Dermis microvascular lymphatic vessel endothelial cell (primary cell): ENCODE results near the gene MAP3K20. TPM values are rescaled to one million over a fixed set of nuclear protein-coding genes. Genes with fewer than 3 reads are reported as not detected.
A peak's percentile ranks its signal among the peaks of the same experiment; 100 is the strongest.
"Not testable (repeated sequence)": the region's sequence is repeated elsewhere in the genome, so short reads cannot be mapped to it uniquely, and the experiment has no call there.

ENCODE experiments used
- DNase-seq, 2 donors: peaks; one replicate each; pipeline versions ENCODE4 v3.0.0 to v3.0.0-alpha.2; 2010; ENCODE audit warnings: low read depth in 2 of 2
- total RNA-seq: library from RNA; depleted of rRNA; stranded (reverse); fragments of >200 nt; gene quantifications from 2 replicates; pipeline ENCODE4 v1.2.1, GENCODE V29; 2014

The MAP3K20 gene
- total RNA-seq, 1 donor from 2014 or later: 27.2 TPM

DNA sequence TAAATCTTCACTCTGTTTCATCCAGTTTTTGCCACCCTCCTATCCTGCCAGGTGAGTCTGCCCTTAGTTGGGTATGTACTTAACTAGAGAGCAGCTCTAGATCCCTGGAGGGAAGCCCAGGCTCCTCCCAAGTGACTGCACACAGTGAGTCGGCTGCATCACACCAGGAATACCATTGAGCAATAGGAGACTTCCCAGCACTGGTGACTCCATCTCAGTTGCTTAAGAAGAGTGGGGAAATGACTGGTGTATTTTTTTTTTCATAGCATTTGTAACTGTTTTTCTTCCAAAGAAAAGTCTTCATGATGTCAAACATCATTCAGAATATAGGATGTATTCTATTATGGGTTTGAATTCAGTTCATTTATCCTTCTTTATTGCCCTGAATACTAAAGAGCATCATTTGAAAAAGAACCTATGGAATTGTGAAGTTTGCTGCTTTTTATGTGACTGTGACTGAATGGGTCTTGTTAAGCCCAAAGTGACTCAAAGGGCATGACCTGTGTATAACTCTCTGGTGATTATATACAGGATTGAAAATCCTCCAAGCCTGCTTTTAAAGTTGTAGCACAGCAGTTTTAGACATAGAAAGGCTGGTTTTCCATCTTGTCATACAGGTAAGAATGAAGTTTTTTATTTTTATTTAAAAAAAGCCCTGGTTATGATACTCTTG lies 84.3 kb downstream of the MAP3K20 start:
- peak in 1 of 2 donors; percentile 15 for DNase-seq

DNA sequence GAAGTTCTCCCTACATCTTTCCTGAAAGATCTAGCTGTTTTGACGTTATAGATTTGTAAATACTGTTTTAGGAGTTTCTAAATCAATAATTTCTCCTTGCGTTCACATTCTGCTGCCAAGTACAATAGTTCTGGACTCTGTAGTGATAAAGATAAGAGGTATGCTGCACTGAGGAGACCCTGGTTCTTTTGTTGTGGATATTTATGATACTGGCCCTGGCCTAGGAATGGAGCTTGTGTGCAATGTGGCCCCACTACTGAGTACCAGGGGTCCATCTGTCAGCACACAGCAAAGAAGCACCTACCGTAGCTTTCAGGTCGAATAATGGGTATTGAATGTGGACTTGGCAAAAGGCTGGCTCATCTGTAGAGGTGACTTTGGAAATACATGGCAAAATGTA lies 85.0 kb downstream of the MAP3K20 start:
- no peak for DNase-seq

DNA sequence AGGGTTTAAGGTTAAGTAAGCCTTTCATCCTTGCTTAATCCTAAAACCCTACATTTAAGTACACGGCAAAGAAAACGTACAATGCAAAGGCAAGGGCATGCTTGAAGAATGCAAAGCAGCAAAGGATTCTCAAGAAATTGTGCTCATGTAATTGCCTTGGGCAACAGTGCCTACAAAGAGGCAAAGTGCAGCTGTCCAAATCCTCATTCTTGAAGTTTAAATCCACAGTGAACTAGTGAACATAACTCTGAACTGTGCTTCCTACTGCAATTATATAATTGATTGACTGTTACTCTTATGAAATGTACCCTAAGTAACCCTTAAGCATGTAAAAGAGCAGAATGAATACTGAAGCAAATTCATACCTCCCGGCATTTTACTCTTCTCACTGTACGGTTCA lies 85.4 kb downstream of the MAP3K20 start:
- no peak for DNase-seq

DNA sequence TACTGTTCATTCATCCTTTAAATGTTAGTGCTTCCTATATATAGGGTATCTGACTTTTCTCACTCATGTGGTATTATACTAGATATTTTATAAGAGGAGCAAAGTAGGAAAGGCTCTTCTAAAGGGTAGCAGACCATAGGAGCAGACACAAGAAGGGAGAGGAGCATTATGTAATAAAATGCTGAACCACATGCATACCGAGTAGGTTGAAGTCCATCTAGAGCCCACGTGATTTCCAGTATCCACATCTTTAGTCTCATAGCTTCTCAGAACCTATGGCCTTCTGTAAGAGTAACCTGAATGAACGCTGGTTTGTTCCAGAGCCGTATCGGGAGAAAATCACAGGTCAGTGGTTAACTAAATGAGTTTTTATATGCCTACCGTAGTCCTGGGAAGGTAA lies 85.9 kb downstream of the MAP3K20 start:
- DNase-seq: no peak

DNA sequence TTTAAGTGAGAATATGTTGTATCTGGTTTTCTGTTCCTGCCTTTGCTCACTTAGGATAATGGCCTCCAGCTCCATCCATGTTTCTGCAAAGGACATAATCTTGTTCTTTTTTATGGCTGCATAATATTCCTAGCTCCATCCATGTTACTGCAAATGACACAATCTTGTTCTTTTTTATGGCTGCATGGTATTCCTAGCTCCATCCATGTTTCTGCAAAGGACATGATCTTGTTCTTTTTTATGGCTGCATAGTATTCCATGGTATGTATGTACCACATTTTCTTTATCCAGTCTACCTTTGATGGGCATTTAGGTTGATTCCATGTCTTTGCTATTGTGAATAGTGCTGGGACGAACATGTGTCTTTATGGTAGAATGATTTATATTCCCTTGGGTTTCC lies 87.7 kb downstream of the MAP3K20 start:
- DNase-seq: not testable (repeated sequence)

DNA sequence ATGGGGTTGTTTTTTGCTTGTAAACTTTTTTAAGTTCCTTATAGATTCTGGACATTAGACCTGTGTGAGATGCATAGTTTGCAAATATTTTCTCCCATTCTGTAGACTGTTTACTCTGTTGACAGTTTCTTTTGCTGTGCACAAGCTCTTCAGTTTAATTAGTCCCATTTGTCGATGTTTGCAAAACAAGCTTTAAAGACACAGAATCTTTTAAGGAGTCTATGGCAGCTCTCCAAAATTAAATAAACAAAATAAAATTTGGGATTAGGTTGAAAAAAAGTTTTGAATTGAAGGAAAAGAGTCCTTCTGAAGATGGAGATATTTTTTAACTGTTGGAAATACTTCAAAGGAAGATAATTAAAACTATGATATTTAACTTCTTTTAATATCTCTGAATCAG lies 88.8 kb downstream of the MAP3K20 start:
- no peak for DNase-seq

DNA sequence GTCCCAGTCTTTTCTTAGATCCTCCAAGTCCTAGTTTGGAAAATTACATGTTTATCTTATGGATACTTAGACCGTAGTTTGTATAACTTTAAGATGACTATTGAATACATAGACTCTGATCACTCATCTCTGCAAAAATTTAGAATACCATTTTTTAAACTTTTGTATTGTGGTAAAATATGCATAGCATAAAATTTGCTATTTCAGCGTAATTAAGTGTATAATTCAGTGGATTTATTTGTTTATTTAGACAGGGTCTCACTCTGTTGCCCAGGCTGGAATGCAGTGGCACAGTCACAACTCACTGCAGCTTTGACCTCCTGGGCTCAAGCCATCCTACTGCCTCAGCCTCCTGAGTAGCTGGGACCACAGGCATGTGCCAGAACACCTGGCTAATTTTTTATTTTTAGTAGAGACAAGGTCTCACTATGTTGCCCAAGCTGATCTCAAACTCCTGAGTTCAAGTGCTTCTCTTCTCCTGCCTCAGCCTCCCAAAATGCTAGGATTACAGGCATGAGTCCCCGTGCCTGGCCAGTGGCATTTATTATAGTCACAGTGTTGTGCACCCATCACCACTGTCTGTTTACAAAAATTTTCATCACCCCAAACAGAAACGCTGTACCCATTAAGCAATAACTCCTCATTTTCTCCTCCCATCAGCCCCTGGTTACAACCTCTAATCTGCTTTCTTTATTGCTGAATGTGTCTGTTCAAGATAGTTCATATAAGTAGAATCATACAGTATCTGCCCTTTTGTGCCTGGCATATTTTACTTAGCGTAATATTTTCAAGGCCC lies 90.0 kb downstream of the MAP3K20 start:
- DNase-seq: no peak

DNA sequence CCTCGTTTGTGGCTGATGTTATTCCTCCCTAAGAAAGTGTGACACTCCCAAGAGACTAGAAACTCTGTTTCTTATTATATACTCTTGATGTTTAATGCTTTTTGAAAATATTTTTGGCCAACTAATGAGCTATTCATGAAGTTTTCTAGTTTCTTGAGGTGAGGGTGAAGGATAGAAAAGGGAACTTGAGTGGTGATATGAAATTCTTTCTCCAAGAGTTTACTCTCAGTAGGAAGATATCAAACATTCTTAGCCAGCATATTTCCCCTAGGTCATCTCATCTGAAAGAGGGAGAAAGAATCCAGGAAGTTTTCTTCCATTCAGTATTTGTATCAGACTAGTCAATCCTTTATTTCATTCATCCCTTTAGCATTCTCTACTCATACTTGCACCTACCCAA lies 95.7 kb downstream of the MAP3K20 start:
- DNase-seq: no peak

DNA sequence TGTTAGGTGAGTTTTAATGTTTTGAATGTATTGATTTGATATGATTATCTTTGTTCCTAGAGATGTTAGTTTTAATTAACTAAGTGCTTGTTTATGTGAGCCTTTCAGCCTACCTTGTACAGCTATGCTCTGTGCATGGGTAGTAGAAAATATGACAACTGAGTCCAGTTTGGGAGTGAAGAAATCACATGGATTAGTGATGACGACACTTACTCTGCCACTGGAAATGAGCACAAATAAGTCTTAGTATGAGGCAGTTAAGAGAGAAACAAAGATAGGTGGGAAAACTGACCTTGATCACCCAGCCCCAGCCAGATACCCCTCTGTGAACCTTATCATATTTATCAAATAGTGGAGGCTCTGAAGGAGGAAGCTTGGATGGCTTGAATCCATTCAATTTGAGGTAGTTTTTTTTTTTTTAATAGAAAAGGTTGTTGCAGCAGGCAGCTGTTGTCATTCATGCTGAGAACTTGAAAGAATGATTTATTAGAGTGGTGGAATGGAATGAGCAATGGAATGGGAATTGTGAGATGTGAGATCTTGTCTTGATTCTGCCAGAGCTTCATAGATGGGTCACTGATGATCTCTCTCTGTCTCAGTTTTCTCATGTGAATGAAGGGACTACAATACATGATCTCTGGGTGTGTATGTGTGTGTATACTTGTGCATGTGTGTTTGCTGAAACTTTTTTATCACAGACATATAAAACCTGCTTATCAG lies 96.4 kb downstream of the MAP3K20 start:
- DNase-seq: no peak

DNA sequence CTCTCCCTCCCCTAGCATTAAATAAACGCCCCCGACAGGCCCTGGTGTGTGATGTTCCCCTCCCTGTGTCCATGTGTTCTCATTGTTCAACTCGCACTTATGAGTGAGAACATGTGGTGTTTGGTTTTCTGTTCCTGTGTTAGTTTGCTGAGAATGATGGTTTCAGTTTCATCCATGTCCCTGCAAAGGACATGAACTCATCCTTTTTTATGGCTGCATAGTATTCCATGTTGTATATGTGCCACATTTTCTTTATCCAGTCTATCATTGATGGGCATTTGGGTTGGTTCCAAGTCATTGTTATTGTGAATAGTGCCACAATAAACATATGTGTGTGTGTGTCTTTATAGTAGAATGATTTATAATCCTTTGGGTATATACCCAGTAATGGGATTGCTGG lies 98.7 kb downstream of the MAP3K20 start:
- DNase-seq: not testable (repeated sequence)

DNA sequence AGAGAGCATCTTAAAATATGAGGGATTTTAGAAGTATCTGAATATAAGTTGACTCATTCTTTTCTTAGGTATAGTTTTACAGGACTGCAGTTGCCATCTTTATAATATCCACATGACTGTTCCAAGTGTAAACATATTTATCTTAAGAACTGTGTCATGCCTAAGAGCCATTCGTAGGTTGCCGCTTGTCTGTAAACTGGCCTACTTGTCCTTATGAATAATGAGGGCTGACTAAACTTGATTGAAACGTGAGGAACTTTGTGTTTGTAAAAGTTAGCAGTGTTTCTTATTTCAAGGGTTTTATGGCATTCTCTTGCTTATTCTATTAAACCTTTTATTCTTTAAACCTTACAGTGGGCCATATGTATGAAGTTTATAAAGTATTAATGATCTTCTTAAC lies 99.6 kb downstream of the MAP3K20 start:
- no peak for DNase-seq

DNA sequence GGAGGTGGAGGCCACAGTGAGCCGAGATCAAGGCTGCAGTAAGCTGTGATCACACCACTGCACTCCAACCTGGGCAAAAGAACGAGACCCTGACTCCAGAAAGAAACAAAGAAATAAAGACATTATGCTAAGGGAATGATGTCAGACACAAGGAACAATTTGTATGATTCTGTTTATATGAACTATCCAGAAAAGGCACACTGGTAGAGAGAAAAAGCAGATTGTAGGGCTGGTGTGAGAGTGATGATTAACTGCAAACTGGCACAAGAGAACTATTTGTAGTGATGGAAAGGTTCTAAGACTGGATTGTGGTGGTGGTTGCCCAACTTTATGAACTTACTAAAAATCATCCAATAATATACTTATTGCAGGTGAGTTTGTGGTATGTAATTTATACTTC lies 106.3 kb downstream of the MAP3K20 start:
- DNase-seq: no peak

DNA sequence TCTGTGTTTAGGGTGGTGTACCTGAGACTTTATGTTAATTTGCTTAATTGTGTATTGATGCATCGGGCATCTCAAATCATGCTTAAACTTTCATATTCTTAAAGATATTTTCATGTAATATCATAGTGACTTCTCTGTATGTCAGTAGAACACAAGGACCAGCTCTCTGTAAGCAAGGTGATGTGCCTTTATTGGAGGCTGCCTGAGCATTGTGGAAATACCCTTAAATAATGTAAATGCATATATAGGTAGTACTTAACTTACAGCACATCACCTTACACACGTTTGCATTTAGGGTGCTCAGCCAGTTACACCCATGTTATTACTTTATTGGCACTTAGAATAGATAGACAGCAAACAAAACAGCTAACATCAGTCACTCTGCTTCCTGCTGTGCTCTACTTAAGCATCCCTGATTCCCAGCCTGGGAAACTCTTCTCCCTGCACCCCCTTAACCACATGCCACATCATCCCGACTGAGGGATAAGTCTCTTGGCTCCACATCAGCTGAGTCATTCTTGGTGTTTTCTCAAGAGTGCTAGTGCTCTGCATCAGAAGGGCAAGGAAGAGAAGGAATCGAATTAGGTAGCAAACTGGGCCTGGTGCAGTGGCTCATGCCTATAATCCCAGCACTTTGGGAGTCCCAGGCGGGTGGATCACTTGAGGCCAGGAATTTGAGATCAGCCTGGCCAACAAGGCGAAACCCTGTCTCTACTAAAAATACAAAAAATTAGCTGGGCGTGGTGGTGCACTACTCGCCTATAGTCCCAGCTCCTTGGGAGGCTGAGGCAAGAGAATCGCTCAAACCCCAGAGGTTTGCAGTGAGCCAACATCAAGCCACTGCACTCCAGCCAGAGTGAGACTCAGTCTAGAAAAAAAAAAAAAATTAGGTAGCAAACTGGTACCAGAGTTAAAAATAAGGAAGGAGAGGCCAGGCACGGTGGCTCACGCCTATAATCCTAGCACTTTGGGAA lies 108.7 kb downstream of the MAP3K20 start:
- DNase-seq: peak in 1 of 2 donors; percentile 72

DNA sequence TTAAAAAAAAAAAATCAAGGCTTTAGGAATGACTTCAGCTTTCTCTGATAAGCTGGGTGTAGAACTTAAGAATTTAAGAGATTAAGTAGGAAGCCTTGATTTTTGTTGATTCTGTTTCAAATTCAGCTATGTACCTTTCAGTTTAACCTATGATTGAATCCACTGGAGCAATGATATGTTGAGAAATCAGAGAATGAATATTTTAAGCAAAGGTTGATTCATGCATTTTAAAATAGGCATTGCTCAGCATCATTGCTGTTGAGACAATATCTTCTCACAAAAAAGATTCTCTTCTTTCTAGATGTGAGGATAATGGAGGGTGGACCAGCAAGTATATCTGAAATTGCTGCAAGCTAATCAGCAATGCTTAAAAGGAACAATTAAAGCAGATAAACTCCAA lies 109.8 kb downstream of the MAP3K20 start:
- no peak for DNase-seq

DNA sequence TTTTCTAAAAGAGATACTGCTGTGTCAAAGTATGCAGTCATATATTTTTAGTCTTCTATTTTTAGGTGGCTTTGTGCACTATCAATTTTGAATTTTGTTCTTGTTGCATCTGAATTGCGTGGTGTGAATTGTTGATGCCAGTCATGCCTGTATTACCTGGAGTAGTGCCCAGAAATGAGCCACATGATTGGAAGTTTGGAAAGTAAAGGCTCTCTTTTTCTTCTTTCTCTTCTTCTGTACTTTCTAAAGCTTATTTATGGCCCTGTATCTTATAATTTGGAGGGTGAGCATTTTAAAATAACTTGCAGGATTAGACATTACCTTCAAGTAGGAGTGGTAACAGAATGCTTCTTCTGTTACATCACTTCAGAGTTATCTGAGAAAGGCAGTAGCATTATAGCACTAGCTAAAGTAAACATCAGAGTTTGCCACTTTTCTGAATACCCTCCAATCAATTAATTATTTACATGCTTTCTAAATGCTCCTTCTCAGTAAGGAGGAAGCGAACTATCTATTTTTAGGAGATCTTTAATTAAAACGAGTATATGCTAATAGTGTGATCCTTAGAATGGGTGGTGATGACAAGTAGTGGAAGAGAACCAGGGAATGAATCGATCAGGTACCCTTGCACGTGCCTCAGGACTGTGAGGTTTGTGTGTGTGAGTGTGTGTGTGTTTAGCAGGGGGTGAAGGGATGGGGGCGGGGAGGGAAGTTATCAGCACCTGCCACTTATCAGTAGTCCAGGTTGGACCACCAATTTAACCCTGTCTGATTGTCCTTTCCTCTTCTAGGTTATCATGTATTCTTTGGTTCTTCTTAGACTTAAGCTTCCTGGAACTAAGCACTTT lies 112.5 kb downstream of the MAP3K20 start:
- DNase-seq: no peak

DNA sequence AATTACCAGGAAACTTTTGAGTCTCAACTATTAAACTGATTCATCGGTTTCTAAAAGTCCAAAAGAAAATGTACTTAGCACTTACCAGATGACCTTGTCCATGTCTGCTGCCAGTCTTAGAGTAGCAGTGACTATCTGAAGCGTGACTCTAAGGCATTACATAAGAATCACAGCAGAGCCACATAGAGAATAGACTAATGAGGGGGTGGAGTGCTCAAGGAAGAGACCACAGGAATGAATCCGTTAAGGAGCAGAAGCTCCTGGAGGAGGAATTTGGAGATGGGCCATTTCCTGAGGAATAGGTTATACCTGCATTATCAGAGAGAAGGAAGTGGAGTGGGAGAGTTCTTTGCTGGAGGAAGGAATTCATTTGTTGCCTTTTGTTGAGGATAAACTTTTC lies 116.0 kb downstream of the MAP3K20 start:
- no peak for DNase-seq

DNA sequence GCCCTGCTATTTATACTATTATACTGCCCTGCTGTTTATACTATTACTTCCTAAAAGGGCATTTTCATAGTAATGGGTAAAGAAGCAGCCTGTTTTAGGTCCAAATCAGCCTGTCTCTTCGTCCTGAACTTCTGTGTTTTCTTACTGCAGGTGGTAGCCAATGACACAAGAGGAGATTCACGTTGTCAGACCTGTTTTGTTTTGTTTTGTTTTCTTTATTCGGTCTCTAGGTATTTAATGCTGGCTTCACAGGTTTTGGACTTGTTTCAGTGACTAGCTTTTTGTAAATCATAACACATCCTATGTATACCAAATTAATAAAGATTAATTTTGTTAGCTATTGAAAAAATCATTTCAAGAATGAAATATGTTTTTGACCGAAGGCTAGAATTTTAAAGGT lies 116.4 kb downstream of the MAP3K20 start:
- no peak for DNase-seq

DNA sequence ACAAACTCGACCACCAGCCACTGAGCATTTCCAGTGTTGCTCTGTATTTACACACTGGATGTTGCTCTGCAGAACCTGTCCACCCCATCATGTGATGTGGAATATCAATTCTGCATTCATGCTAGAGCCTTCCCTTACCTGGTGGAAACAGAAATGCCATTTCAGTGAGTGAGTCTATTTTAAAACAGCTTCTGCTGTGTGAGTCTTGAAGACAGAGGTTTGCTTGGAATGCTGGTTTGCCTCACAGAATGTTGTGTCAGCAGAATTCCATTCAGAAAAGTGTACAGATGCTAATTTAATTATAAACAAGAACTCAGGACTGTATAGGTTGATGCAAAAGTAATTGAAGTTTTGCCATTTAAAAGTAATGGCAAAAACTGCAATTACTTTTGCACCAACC lies 118.3 kb downstream of the MAP3K20 start:
- DNase-seq: no peak

DNA sequence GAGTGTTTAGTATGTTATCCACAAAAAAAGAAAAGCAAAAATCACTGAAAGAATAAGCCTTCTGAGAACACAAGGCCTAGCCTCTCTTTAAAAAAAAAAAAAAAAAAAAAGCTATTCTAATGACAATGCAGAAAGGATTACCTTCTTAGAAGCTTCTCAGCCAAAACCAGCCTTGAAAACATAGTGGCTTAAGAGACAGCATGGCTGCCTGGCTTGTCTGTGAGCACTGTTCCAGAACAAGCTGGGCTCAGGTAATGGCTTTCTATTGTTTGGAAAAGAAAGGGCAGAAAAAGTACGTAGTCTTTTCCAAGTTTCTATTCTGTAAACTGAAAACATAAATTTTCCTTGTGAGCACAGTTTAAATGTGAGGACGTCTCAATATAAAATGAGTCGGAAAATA lies 119.5 kb downstream of the MAP3K20 start:
- peak in 1 of 2 donors; percentile 9 for DNase-seq

DNA sequence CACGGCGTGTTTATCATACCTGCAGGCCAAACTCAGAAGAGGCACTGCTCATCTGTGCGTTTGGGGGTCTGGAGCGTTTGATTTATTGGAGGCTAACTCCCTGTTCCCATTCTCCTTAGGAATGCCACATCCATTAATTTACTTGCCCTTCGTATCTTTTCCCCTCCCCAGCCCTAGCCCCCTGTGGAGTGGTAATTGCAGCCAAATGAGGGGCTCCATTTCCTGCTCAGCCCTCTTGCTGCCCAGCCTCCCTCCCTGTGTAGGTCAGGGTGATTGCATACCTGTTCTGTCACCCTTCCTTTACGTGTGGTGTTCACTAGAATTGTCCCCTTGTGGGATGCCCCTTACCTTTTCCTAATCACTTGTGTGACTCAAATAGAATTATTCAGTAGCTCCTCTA lies 120.4 kb downstream of the MAP3K20 start:
- DNase-seq: no peak
